NB4 (cell line): ENCODE results near the gene JAK2.

Experiments used
- POLR2A ChIP-seq: IDR thresholded peaks from 2 replicates; pipeline ENCODE4 v1.6.1; 2011; ENCODE audit warnings: mild to moderate bottlenecking; ENCODE audit not compliant: insufficient read length; ENCODE audit errors: extremely low read depth
- TF ChIP-seq, protein P1 (sequence below): IDR thresholded peaks from one replicate; pipeline ENCODE4 v1.5.1; 2012; ENCODE audit warnings: low read depth, low read length

DNA sequence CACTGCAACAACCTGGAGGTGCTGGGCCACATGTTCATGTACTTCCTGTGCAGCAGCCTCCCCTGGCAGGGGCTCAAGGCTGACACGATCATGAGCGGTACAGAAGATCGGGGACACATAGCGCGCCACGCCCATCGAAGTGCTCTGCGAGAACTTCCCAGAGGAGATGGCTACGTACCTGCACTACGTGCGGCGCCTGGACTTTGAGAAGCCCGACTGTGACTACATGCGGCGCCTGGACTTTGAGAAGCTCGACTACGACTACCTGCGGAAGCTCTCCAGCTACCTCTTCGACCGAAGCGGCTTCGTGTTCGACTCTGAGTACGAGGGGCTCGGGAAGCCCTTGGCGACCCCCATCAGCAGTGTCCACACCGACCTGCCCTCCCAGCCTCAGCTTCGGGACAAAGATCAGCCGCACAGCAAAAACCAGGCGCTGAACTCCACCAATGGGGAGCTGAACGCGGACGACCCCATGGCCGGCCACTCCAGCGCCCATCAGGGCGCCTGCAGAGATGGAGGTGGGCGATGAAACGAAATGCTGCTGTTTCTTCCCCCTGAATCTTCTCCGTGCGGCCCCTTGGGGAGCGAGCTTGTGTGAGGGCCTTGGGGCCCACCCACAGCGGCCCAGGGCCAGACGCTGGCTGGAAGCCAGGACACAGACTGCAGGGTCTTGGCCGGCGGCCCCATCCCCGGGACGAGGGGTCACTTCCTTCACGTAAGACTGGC, 56.5 kb downstream of the JAK2 start:
- TF ChIP-seq, protein P1, sequence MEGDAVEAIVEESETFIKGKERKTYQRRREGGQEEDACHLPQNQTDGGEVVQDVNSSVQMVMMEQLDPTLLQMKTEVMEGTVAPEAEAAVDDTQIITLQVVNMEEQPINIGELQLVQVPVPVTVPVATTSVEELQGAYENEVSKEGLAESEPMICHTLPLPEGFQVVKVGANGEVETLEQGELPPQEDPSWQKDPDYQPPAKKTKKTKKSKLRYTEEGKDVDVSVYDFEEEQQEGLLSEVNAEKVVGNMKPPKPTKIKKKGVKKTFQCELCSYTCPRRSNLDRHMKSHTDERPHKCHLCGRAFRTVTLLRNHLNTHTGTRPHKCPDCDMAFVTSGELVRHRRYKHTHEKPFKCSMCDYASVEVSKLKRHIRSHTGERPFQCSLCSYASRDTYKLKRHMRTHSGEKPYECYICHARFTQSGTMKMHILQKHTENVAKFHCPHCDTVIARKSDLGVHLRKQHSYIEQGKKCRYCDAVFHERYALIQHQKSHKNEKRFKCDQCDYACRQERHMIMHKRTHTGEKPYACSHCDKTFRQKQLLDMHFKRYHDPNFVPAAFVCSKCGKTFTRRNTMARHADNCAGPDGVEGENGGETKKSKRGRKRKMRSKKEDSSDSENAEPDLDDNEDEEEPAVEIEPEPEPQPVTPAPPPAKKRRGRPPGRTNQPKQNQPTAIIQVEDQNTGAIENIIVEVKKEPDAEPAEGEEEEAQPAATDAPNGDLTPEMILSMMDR, result no peak
- no peak for TF ChIP-seq POLR2A
